Dendritic cell treated with granulocyte-macrophage colony-stimulating factor and Interleukin-4, amounts not matched to agents 40 ng/mL and 50 ng/mL, for 4 days (primary cell): ENCODE measurements around the gene ZNF580.

ENCODE experiments used
- H3K27ac Mint-ChIP-seq: one replicate; pipeline ENCODE4 v1.8.0; 2022; ENCODE audit warnings: mild to moderate bottlenecking, mixed read lengths
- H3K27me3 Mint-ChIP-seq: one replicate; pipeline ENCODE4 v1.8.0; 2022; ENCODE audit warnings: mild to moderate bottlenecking, mixed read lengths
- H3K36me3 Mint-ChIP-seq: one replicate; pipeline ENCODE4 v1.8.0; 2022; ENCODE audit warnings: low read depth, mixed read lengths
- H3K4me1 Mint-ChIP-seq: one replicate; pipeline ENCODE4 v1.8.0; 2022; ENCODE audit warnings: low read depth, mixed read lengths
- H3K4me3 Mint-ChIP-seq: one replicate; pipeline ENCODE4 v1.8.0; 2022; ENCODE audit warnings: mild to moderate bottlenecking, moderate library complexity, mixed read lengths
- H3K9me3 Mint-ChIP-seq: one replicate; pipeline ENCODE4 v1.8.0; 2022; ENCODE audit warnings: mixed read lengths
- intact Hi-C: fragments of 100-400 bp; cut with micrococcal nuclease; formaldehyde crosslinking; loops from one replicate; pipeline ENCODE4 v1.15.0; 2022

The ZNF580 gene

DNA sequence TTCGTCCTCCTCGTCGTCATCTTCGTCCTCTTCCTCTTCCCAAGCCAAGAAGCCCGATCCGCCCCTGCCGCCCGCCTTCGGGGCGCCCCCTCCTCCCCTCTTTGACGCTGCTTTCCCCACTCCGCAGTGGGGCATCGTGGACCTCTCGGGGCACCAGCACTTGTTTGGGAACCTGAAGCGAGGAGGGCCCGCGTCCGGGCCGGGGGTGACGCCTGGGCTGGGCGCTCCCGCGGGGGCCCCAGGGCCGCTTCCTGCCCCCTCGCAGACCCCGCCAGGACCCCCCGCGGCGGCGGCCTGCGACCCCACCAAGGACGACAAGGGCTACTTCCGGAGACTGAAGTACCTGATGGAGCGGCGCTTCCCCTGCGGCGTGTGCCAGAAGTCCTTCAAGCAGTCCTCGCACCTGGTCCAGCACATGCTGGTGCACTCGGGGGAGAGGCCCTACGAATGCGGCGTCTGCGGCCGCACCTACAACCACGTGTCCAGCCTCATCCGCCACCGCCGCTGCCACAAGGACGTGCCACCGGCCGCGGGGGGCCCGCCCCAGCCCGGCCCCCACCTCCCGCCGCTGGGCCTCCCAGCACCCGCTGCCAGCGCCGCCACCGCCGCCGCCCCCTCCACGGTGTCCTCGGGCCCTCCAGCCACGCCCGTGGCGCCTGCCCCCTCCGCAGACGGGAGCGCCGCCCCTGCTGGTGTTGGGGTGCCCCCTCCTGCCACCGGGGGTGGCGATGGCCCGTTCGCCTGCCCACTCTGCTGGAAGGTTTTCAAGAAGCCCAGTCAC lies 26.7 kb upstream of the ZNF580 start:
- H3K4me3 Mint-ChIP-seq: no peak overlapping the region
- H3K27me3 Mint-ChIP-seq: no peaks in the 10 kb centered on the region
- no peak overlapping the region for H3K27ac Mint-ChIP-seq
- H3K4me1 Mint-ChIP-seq: peaks cover 63% of the 10 kb centered on the region
- H3K36me3 Mint-ChIP-seq: peaks cover 79% of the 10 kb centered on the region
- intact Hi-C loops: no loop called here
- no peaks in the 10 kb centered on the region for H3K9me3 Mint-ChIP-seq

DNA sequence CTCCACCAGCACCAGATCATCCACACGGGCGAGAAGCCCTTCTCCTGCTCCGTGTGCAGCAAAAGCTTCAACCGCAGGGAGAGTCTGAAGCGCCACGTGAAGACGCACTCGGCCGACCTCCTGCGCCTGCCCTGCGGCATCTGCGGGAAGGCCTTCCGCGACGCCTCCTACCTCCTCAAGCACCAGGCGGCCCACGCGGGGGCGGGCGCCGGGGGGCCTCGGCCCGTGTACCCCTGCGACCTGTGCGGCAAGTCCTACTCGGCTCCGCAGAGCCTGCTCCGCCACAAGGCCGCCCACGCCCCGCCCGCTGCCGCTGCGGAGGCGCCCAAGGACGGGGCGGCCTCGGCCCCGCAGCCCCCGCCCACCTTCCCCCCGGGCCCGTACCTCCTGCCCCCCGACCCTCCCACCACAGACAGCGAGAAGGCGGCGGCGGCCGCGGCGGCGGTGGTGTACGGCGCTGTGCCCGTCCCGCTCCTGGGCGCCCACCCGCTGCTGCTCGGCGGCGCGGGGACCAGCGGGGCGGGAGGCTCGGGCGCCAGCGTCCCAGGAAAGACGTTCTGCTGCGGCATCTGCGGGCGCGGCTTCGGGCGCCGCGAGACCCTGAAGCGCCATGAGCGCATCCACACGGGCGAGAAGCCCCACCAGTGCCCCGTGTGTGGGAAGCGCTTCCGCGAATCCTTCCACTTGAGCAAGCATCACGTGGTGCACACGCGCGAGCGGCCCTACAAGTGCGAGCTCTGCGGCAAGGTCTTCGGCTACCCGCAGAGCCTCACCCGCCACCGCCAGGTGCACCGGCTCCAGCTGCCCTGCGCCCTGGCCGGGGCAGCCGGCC lies 25.9 kb upstream of the ZNF580 start:
- peaks cover 63% of the 10 kb centered on the region for H3K4me1 Mint-ChIP-seq
- H3K27me3 Mint-ChIP-seq: no peaks in the 10 kb centered on the region
- intact Hi-C loops: no loop called here
- no peak overlapping the region for H3K27ac Mint-ChIP-seq
- H3K36me3 Mint-ChIP-seq: peaks cover 76% of the 10 kb centered on the region
- H3K4me3 Mint-ChIP-seq: no peak overlapping the region
- H3K9me3 Mint-ChIP-seq: no peaks in the 10 kb centered on the region

GRCh38 chr19:55615543-55616394 lies 25.0 kb upstream of the ZNF580 start:
- intact Hi-C loops: no loop called here
- Mint-ChIP-seq H3K4me3 (no peak overlapping the region), H3K4me1 (peaks cover 63% of the 10 kb centered on the region), H3K27ac (no peak overlapping the region), H3K27me3 (no peaks in the 10 kb centered on the region), H3K9me3 (no peaks in the 10 kb centered on the region), H3K36me3 (peaks cover 76% of the 10 kb centered on the region)

DNA sequence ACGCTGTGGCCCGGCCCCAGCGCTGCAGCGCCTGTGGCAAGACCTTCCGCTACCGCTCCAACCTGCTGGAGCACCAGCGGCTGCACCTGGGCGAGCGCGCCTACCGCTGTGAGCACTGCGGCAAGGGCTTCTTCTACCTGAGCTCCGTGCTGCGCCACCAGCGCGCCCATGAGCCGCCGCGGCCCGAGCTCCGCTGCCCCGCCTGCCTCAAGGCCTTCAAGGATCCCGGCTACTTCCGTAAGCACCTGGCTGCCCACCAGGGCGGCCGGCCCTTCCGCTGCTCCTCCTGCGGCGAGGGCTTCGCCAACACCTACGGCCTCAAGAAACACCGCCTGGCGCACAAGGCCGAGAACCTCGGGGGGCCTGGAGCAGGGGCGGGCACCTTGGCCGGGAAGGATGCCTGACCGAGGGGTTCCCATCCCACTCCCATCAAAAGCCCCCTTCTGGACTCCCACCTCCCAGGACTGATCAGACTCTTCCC lies 24.4 kb upstream of the ZNF580 start:
- intact Hi-C loops: no loop called here
- Mint-ChIP-seq H3K27ac (no peak overlapping the region), H3K9me3 (no peaks in the 10 kb centered on the region), H3K36me3 (peaks cover 76% of the 10 kb centered on the region), H3K27me3 (no peaks in the 10 kb centered on the region), H3K4me1 (peaks cover 63% of the 10 kb centered on the region), H3K4me3 (no peak overlapping the region)

GRCh38 chr19:55617426-55617825 lies 23.4 kb upstream of the ZNF580 start:
- no peak overlapping the region for H3K27ac Mint-ChIP-seq
- H3K36me3 Mint-ChIP-seq: peaks cover 86% of the 10 kb centered on the region
- H3K9me3 Mint-ChIP-seq: no peaks in the 10 kb centered on the region
- H3K4me3 Mint-ChIP-seq: no peak overlapping the region
- intact Hi-C loops: no loop called here
- H3K4me1 Mint-ChIP-seq: peaks cover 58% of the 10 kb centered on the region
- no peaks in the 10 kb centered on the region for H3K27me3 Mint-ChIP-seq

DNA sequence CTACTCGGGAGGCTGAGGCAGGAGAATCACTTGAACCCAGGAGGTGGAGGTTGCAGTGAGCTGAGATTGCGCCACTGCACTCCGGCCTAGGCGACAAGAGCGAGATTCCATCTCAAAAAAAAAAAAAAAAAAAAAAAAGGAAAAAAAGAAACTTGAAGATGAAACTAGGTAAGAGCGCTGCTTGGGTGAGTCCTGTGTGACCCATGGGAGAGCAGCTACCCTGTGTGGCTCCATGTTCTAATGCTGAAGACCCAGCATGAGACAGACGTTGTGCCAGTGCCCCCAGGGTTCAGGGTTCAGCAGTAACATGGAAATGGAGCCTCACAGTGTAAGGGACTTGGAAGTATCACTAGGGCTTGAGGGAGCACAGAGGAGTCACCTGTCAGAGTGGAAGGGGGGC lies 22.4 kb upstream of the ZNF580 start:
- intact Hi-C loops: no loop called here
- H3K4me1 Mint-ChIP-seq: peaks cover 56% of the 10 kb centered on the region
- no peaks in the 10 kb centered on the region for H3K9me3 Mint-ChIP-seq
- no peak overlapping the region for H3K4me3 Mint-ChIP-seq
- H3K27me3 Mint-ChIP-seq: no peaks in the 10 kb centered on the region
- peak overlapping the region; percentile 6 for H3K27ac Mint-ChIP-seq
- H3K36me3 Mint-ChIP-seq: peaks cover 79% of the 10 kb centered on the region

DNA sequence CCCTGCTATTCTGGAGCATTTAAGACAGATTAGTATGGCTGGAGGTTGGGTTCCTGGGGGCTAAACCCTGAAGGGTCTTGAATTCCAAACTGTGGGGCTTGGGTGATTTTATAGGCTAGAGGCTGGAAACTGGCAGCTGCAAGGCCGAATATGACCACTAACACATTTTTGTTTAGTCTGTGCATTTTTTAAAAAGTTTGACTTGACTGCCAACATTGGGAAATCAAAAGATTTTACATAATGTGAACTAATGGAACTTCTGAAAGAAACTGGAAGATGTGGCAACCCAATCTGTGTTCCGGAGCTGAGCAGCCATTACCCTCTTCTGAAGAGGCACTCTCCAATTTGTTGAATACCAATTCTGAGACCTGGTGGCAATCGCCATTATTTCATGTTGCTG lies 21.5 kb upstream of the ZNF580 start:
- Mint-ChIP-seq H3K4me3 (no peak overlapping the region), H3K27me3 (no peaks in the 10 kb centered on the region), H3K4me1 (peaks cover 64% of the 10 kb centered on the region), H3K27ac (no peak overlapping the region), H3K36me3 (peaks cover 74% of the 10 kb centered on the region), H3K9me3 (no peaks in the 10 kb centered on the region)
- intact Hi-C loops: no loop called here

DNA sequence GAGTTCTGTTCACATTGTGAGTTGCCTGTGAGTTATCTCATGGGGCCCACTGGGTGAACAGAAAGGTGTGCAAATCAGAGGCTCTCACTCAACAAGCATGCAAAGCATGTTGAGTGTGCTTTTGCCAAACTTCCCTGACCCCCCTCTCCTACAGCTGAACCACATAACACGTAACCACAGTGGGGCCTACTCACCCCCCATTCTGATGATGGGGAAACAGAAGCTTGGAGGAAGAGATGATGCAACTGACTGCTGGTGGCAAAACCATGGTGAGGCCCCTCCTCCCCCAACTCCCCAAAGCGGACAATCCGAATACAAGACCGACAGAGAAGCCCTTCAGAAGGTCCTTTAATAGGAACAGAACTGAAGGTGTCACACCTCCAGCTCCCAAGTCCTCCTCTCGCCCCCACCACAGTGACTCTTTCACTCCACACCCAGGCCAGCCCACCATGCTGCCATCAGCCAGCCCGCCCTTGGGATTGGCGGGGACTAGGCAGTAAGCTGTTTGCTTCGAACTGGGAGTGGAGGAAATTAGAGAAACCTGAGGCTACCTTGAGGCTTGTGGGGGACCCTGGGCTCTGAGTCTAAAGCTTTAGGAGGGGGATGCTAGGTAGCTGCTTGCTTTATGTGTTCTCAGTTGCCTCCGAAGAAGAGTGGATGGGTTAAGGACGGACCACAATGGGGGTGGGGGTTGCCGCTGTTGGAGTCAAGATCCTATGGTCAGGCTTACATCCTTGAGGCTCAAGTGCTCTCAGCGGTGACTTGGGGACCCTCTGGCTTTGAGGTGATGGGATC lies 20.2 kb upstream of the ZNF580 start:
- no peak overlapping the region for H3K4me3 Mint-ChIP-seq
- intact Hi-C loops: no loop called here
- H3K9me3 Mint-ChIP-seq: no peaks in the 10 kb centered on the region
- peaks cover 70% of the 10 kb centered on the region for H3K4me1 Mint-ChIP-seq
- H3K36me3 Mint-ChIP-seq: peaks cover 64% of the 10 kb centered on the region
- peak overlapping the region; percentile 30 for H3K27ac Mint-ChIP-seq
- peaks cover 2% of the 10 kb centered on the region for H3K27me3 Mint-ChIP-seq

GRCh38 chr19:55621205-55621672 lies 19.6 kb upstream of the ZNF580 start:
- Mint-ChIP-seq H3K27ac (peak overlapping the region; percentile 30), H3K36me3 (peaks cover 58% of the 10 kb centered on the region), H3K9me3 (no peaks in the 10 kb centered on the region), H3K4me3 (no peak overlapping the region), H3K4me1 (peaks cover 70% of the 10 kb centered on the region), H3K27me3 (peaks cover 2% of the 10 kb centered on the region)
- intact Hi-C loops: no loop called here

- Mint-ChIP-seq H3K4me3 (no peak overlapping the region), H3K9me3 (no peaks in the 10 kb centered on the region), H3K36me3 (peaks cover 53% of the 10 kb centered on the region), H3K4me1 (peaks cover 67% of the 10 kb centered on the region), H3K27ac (no peak overlapping the region), H3K27me3 (peaks cover 2% of the 10 kb centered on the region)
- intact Hi-C loops: no loop called here
Observed at GRCh38 chr19:55621673-55622231, 19.1 kb upstream of the ZNF580 start.

GRCh38 chr19:55622242-55622969 lies 18.4 kb upstream of the ZNF580 start:
- Mint-ChIP-seq H3K9me3 (no peaks in the 10 kb centered on the region), H3K4me3 (no peak overlapping the region), H3K27ac (no peak overlapping the region), H3K4me1 (peaks cover 60% of the 10 kb centered on the region), H3K36me3 (peaks cover 46% of the 10 kb centered on the region), H3K27me3 (peaks cover 2% of the 10 kb centered on the region)
- intact Hi-C loops: no loop called here

DNA sequence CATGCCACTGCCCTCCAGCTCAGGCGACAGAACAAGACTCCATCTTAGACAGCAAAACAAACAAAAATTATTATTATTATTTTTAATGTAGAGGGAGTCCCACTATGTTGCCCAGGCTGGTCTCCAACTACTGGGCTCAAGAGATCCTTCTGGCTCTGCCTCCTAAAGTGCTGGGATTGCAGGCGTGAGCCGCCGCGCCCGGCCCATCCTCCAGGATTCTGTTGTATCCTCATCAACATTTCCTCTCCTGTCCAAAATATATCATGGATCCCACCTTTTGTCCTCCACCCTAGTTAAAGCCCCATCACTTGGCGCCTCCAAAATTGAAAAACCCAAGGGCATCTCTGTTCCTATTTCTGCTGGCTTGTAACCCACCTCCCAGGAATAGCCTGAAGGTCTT lies 17.7 kb upstream of the ZNF580 start:
- Mint-ChIP-seq H3K4me1 (peaks cover 58% of the 10 kb centered on the region), H3K36me3 (peaks cover 40% of the 10 kb centered on the region), H3K4me3 (no peak overlapping the region), H3K9me3 (no peaks in the 10 kb centered on the region), H3K27me3 (peaks cover 2% of the 10 kb centered on the region), H3K27ac (peak overlapping the region; percentile 98)
- intact Hi-C loops: no loop called here
